Muscle layer of colon (tissue), 2 donors: ENCODE data around the gene NR2C2.

Experiments
- H3K27ac ChIP-seq: one replicate; pipeline ENCODE4 v1.7.0; 2013; ENCODE audit warnings: low read depth, mild to moderate bottlenecking, low read length, moderate library complexity
- H3K27me3 ChIP-seq, 2 donors: one replicate each; pipeline ENCODE4 v1.7.0; 2013; ENCODE audit warnings: low read length in 2 of 2, mild to moderate bottlenecking in 2 of 2; ENCODE audit not compliant: insufficient read depth in 2 of 2, control insufficient read depth in 1 of 2
- H3K36me3 ChIP-seq: one replicate; pipeline ENCODE4 v1.7.0; 2013; ENCODE audit warnings: mild to moderate bottlenecking, low read length; ENCODE audit not compliant: insufficient read depth
- H3K4me1 ChIP-seq: one replicate; pipeline ENCODE4 v1.7.0; 2013; ENCODE audit warnings: mild to moderate bottlenecking, low read length; ENCODE audit not compliant: insufficient read depth
- H3K4me3 ChIP-seq, 2 donors: one replicate each; pipeline ENCODE4 v1.7.0; 2013; ENCODE audit warnings: low read length in 2 of 2, low read depth in 1 of 2, mild to moderate bottlenecking in 1 of 2, moderate library complexity in 1 of 2
- H3K9ac ChIP-seq: one replicate; pipeline ENCODE4 v1.7.0; 2013; ENCODE audit warnings: low read length
- H3K9me3 ChIP-seq: one replicate; pipeline ENCODE4 v1.7.0; 2013; ENCODE audit warnings: mild to moderate bottlenecking, low read length
- donor health status: abdominal sarcoma.
- donor health status: Adenocarcinoma of cecum.

Gene NR2C2

DNA sequence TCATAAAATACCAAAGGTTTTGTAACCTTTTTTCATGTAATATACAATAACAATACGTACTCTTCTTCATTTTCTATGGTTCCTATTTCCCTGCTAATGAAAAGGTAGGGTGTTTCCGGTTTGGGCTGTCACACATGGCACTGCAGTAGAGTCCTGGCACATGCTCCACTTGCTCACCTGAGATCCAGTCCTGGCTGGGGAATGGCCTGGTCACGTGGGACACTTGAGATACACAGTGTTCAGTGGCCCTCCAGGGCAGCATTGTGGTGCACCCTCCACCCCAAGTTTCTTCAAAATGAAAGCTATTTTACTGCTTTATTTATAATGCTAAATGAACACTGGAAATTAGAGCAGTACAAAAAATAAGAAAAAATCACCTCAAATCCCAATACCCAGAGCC, 94.6 kb downstream of the NR2C2 start:
- H3K9ac ChIP-seq = no peak overlapping the region
- H3K36me3 ChIP-seq = peaks cover 75% of the 10 kb centered on the region
- no peaks in the 10 kb centered on the region for H3K4me1 ChIP-seq
- H3K27me3 ChIP-seq = no peaks in the 10 kb centered on the region
- H3K27ac ChIP-seq = no peak overlapping the region
- no peak overlapping the region for H3K4me3 ChIP-seq
- no peaks in the 10 kb centered on the region for H3K9me3 ChIP-seq

DNA sequence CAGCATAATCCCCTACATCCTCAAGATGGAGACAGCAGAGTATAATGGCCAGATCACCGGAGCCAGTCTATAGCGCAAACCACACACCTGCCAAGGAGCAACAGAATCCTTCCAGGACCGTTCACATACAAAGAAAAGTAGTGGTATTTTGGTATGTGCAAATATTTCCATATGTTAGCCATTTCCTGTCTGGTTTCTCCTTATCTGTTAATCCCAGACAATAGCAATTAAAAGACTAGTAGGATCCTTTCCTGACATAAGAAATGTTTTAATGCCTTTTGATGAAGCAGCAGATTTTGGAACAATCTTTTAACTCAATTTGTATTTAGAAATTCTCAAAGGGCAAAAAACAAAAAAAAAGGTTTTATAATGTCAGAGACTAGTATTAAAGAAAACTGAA, 95.6 kb downstream of the NR2C2 start:
- Histone ChIP-seq H3K27ac (no peak overlapping the region), H3K4me1 (no peaks in the 10 kb centered on the region), H3K36me3 (peaks cover 73% of the 10 kb centered on the region), H3K9ac (no peak overlapping the region), H3K9me3 (no peaks in the 10 kb centered on the region), H3K4me3 (no peak overlapping the region), H3K27me3 (no peaks in the 10 kb centered on the region)

DNA sequence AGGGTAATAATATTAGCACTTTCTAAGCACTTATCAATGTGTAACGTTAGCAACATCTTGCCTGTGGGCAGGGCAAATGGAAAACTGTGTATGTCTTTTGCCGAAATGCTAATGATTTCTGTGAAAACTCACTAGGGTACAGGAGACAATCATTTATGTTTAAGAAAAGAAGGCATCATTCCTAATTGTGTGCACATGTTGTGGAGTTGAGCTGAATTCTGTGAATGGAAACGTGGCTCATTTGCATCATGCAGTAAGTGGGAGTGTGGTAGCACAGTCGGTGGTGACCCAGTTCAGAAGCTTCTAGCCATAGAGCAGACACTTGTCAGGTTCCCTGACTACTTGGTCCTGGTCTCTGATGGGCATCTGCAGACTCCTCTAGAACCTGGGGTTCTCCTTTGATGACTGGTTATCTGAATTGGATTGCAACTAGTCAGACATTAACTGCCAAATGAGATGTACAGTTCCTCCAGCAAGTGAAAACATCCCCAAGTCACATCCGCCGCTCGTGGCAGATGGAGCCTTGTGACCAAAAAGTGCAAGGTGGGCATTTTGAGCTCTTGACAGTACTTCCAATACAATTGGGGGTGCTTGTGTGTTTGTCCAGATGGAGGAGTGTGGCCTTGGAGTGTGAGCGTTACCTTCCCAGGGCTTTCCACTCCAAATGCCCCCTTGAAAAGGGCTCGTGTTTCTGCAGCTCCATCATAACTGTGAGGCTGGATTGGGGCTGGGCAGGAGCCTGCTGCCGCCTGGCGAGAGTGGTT, 96.2 kb downstream of the NR2C2 start:
- H3K4me3 ChIP-seq = no peak overlapping the region
- no peaks in the 10 kb centered on the region for H3K4me1 ChIP-seq
- H3K9ac ChIP-seq = no peak overlapping the region
- no peaks in the 10 kb centered on the region for H3K9me3 ChIP-seq
- no peaks in the 10 kb centered on the region for H3K27me3 ChIP-seq
- H3K36me3 ChIP-seq = peaks cover 70% of the 10 kb centered on the region
- no peak overlapping the region for H3K27ac ChIP-seq

GRCh38 chr3:15044326-15044725, 96.9 kb downstream of the NR2C2 start:
- Histone ChIP-seq H3K27ac (no peak overlapping the region), H3K4me1 (no peaks in the 10 kb centered on the region), H3K36me3 (peaks cover 70% of the 10 kb centered on the region)

GRCh38 chr3:15045667-15046066, 98.3 kb downstream of the NR2C2 start:
- peaks cover 75% of the 10 kb centered on the region for H3K36me3 ChIP-seq
- H3K9me3 ChIP-seq = no peaks in the 10 kb centered on the region
- H3K4me1 ChIP-seq = no peaks in the 10 kb centered on the region
- no peak overlapping the region for H3K4me3 ChIP-seq
- H3K27me3 ChIP-seq = no peaks in the 10 kb centered on the region
- H3K27ac ChIP-seq = no peak overlapping the region
- H3K9ac ChIP-seq = no peak overlapping the region

More at GRCh38 chr3:15044326-15044725, 96.9 kb downstream of the NR2C2 start:
- Histone ChIP-seq H3K4me3 (no peak overlapping the region), H3K9ac (no peak overlapping the region), H3K9me3 (no peaks in the 10 kb centered on the region), H3K27me3 (no peaks in the 10 kb centered on the region)

- H3K36me3 ChIP-seq = peaks cover 60% of the 10 kb centered on the region
- H3K4me3 ChIP-seq = no peak overlapping the region
- H3K27ac ChIP-seq = no peak overlapping the region
- H3K9me3 ChIP-seq = no peaks in the 10 kb centered on the region
- no peaks in the 10 kb centered on the region for H3K27me3 ChIP-seq
- no peaks in the 10 kb centered on the region for H3K4me1 ChIP-seq
- H3K9ac ChIP-seq = no peak overlapping the region
Observed at GRCh38 chr3:15049584-15049983, 102.2 kb downstream of the NR2C2 start.

- peaks cover 52% of the 10 kb centered on the region for H3K36me3 ChIP-seq
Observed at GRCh38 chr3:15050405-15051092, 103.2 kb downstream of the NR2C2 start.

GRCh38 chr3:15051531-15051930, 104.1 kb downstream of the NR2C2 start:
- Histone ChIP-seq H3K4me3 (no peak overlapping the region), H3K27me3 (no peaks in the 10 kb centered on the region), H3K27ac (no peak overlapping the region), H3K36me3 (peaks cover 43% of the 10 kb centered on the region), H3K4me1 (no peaks in the 10 kb centered on the region), H3K9me3 (no peaks in the 10 kb centered on the region), H3K9ac (no peak overlapping the region)

More at GRCh38 chr3:15050405-15051092, 103.2 kb downstream of the NR2C2 start:
- Histone ChIP-seq H3K27ac (no peak overlapping the region), H3K4me3 (no peak overlapping the region), H3K9me3 (no peaks in the 10 kb centered on the region), H3K9ac (no peak overlapping the region), H3K27me3 (no peaks in the 10 kb centered on the region), H3K4me1 (no peaks in the 10 kb centered on the region)

- Histone ChIP-seq H3K4me1 (no peaks in the 10 kb centered on the region), H3K36me3 (peaks cover 39% of the 10 kb centered on the region), H3K9me3 (no peaks in the 10 kb centered on the region), H3K27me3 (no peaks in the 10 kb centered on the region), H3K4me3 (no peak overlapping the region), H3K9ac (no peak overlapping the region), H3K27ac (no peak overlapping the region)
Observed at GRCh38 chr3:15052335-15053242, 105.2 kb downstream of the NR2C2 start.

DNA sequence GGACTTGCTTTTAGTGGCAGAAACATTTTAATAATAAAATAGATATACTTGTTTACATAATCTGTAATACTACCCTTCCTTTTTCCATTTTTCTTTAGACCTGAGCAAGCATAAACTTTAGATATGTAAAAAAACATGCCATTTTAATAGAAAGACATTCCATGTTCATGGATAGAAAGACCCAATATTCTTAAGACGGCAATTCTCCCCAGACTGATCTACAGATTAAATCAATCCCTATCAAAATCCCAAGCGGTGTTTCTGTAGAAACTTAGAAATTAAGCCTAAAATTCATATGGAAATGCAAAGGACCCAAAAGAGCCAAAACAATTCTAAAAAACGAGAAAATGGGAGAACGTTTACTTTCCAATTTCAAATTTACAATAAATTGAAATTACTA, 106.2 kb downstream of the NR2C2 start:
- Histone ChIP-seq H3K4me1 (no peaks in the 10 kb centered on the region), H3K36me3 (peaks cover 38% of the 10 kb centered on the region), H3K9me3 (no peaks in the 10 kb centered on the region), H3K4me3 (no peak overlapping the region), H3K27ac (no peak overlapping the region), H3K9ac (no peak overlapping the region), H3K27me3 (no peaks in the 10 kb centered on the region)

GRCh38 chr3:15055019-15055557, 107.7 kb downstream of the NR2C2 start:
- Histone ChIP-seq H3K27me3 (no peaks in the 10 kb centered on the region), H3K9ac (no peak overlapping the region), H3K36me3 (peaks cover 35% of the 10 kb centered on the region), H3K4me3 (no peak overlapping the region), H3K9me3 (no peaks in the 10 kb centered on the region), H3K27ac (no peak overlapping the region), H3K4me1 (no peaks in the 10 kb centered on the region)
